ENCODE data around the gene ZNF138. TPM values are rescaled to one million over a fixed set of nuclear protein-coding genes. Genes with fewer than 3 reads are reported as not detected.
"Not testable (repeated sequence)": the region's sequence is repeated elsewhere in the genome, so short reads cannot be mapped to it uniquely, and the experiment has no call there.

Gene ZNF138
- total RNA-seq, 1 donor from 2014 or later = 5.1 TPM

DNA sequence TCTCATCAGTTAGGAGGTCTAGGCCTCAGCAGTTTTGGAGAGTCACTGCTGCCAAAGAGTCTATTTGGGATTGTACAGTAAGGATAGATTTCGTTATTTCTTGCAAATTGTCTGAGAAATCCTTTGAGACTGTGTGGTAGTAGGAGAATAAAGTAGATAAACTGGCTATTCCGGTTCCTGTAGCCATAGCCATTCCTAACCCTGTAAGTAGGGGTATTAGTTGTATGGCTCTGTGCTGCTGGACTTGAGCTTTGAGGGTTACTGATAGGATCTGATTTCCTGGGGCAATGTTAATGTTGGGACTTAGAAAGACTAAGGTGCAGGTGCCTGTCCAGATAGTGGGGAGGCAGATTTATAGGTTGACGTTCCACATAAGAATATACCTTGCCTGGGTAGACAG is 36.1 kb upstream of the ZNF138 start:
- DNase-seq = no peak
- TF ChIP-seq, protein P1, sequence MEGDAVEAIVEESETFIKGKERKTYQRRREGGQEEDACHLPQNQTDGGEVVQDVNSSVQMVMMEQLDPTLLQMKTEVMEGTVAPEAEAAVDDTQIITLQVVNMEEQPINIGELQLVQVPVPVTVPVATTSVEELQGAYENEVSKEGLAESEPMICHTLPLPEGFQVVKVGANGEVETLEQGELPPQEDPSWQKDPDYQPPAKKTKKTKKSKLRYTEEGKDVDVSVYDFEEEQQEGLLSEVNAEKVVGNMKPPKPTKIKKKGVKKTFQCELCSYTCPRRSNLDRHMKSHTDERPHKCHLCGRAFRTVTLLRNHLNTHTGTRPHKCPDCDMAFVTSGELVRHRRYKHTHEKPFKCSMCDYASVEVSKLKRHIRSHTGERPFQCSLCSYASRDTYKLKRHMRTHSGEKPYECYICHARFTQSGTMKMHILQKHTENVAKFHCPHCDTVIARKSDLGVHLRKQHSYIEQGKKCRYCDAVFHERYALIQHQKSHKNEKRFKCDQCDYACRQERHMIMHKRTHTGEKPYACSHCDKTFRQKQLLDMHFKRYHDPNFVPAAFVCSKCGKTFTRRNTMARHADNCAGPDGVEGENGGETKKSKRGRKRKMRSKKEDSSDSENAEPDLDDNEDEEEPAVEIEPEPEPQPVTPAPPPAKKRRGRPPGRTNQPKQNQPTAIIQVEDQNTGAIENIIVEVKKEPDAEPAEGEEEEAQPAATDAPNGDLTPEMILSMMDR (IDR thresholded peaks at IDR 0.05; ENCODE audit: borderline replicate concordance) = no peak
- Histone ChIP-seq H3K4me1 (no peaks in the 10 kb centered on the region), H3K27me3 (ENCODE audit: low read depth) (peaks cover 20% of the 10 kb centered on the region), H3K4me3 (no peak overlapping the region), H3K36me3 (no peaks in the 10 kb centered on the region), H3K27ac (replicated peaks) (no peak overlapping the region), H3K9me3 (replicated peaks) (no peaks in the 10 kb centered on the region)
- intact Hi-C loops (cut with micrococcal nuclease) = no loop called here

DNA sequence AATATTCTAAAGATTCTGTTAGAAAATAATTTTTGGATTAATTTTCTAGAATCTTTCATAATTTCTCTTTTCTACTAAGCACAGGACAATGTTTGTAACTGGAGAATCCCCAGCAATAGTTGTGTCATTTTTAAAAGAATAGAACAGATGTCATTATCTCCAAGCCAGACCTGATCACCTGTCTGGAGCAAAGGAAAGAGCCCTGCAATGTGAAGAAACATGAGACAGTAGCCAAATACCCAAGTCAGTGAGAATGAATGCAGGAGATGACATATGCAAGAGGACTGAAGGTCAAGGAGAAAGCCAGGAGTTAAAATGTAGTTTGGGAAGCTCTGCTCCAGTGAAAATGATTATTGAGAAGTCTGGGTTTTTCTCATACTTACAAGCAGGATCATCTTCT is 25.4 kb upstream of the ZNF138 start:
- Histone ChIP-seq H3K36me3 (no peaks in the 10 kb centered on the region), H3K27ac (replicated peaks) (no peak overlapping the region), H3K9me3 (replicated peaks) (no peaks in the 10 kb centered on the region), H3K4me3 (no peak overlapping the region), H3K27me3 (ENCODE audit: low read depth) (no peaks in the 10 kb centered on the region), H3K4me1 (no peaks in the 10 kb centered on the region)
- intact Hi-C loops (cut with micrococcal nuclease) = no loop called here
- no peak for DNase-seq
- TF ChIP-seq, protein P1 (IDR thresholded peaks at IDR 0.05; ENCODE audit: borderline replicate concordance) = no peak

DNA sequence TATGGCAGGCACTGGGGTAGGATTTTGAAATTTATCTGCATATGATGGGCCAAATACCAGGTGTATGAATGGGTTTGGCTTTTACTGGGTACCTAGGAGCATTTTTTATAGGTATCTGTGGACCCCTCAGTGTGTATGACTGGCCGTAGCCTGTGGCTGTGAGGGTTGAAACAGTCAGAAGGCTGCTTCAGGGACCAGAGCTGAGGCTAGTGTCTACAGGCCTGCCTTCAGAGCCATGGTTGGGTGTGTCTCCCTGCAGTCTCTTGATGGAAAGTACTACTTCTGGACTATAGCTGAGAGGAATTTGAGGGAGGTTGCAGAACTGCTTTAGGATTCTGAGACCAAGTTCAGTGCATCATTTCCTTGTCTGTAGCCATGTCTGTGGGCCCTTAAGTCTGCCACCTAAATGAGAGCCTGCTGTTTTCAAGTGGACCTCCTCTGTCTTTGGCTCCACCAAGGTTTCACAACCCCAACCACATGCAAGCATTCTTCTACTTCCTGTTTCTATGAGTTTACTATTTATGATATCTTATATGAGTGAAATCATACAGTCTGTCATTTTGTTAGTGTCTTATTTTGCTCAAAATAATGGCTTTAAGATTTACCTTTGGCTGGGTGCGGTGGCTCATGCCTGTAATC is 19.9 kb upstream of the ZNF138 start:
- Histone ChIP-seq H3K27me3 (ENCODE audit: low read depth) (no peaks in the 10 kb centered on the region), H3K27ac (replicated peaks) (no peak overlapping the region), H3K36me3 (no peaks in the 10 kb centered on the region), H3K9me3 (replicated peaks) (peaks cover 17% of the 10 kb centered on the region), H3K4me3 (no peak overlapping the region), H3K4me1 (no peaks in the 10 kb centered on the region)
- TF ChIP-seq, protein P1 (IDR thresholded peaks at IDR 0.05; ENCODE audit: borderline replicate concordance) = no peak
- no peak for DNase-seq
- intact Hi-C loops (cut with micrococcal nuclease) = no loop called here

DNA sequence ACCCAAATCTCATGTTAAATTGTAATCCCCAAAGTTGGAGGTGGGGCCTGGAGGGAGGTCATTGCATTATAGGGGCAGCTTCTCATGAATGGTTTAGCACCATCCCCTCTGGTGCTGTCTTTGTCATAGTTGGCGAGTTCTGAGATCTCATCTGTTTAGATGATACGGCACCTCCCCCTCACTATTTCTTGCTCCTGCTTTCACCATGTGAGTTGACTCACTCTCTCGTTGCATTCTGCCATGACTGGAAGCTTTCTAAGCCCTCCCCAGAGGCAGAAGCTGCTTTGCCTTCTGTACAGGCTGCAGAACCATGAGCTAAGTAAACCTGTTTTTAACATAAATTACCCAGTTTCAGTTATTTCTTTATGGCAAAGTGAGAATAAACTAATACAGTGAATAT is 18.9 kb upstream of the ZNF138 start:
- DNase-seq = no peak
- TF ChIP-seq, protein P1 (IDR thresholded peaks at IDR 0.05; ENCODE audit: borderline replicate concordance) = no peak
- Histone ChIP-seq H3K36me3 (no peaks in the 10 kb centered on the region), H3K27me3 (ENCODE audit: low read depth) (no peaks in the 10 kb centered on the region), H3K9me3 (replicated peaks) (peaks cover 17% of the 10 kb centered on the region), H3K4me3 (no peak overlapping the region), H3K27ac (replicated peaks) (no peak overlapping the region), H3K4me1 (no peaks in the 10 kb centered on the region)
- intact Hi-C loops (cut with micrococcal nuclease) = no loop called here

DNA sequence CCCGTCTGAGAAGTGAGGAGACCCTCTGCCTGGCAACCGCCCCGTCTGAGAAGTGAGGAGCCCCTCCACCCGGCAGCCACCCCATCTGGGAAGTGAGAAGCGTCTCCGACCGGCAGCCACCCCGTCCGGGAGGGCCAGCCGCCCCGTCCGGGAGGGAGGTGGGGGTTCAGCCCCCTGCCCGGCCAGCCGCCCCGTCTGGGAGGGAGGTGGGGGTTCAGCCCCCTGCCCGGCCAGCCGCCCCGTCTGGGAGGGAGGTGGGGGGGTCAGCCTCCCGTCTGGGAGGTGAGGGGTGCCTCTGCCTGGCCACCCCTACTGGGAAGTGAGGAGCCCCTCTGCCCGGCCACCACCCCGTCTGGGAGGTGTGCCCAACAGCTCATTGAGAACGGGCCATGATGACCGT is 9.4 kb upstream of the ZNF138 start:
- intact Hi-C loops (cut with micrococcal nuclease); H3K4me3 ChIP-seq; H3K27me3 ChIP-seq (ENCODE audit: low read depth); H3K9me3 ChIP-seq (replicated peaks); H3K4me1 ChIP-seq; H3K27ac ChIP-seq (replicated peaks); H3K36me3 ChIP-seq; DNase-seq: not testable (repeated sequence)

DNA sequence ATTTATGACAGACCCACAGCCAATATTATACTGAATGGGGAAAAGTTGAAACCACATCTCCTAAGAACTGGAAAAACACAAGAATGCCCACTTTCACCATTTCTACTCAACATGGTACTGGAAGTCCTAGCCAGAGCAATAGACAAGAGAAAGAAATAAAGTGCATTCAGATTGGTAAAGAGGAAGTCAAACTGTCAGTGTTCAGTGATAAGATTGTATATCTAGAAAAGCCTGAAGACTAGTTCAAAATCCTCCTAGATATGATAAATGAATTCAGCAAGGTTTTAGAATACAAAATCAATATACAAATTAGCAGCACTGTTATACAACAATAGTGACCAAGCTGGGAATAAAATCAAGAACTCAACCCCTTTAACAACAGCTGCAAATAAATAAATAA is 6.9 kb upstream of the ZNF138 start:
- Histone ChIP-seq H3K9me3 (replicated peaks) (no peaks in the 10 kb centered on the region), H3K27ac (replicated peaks) (no peak overlapping the region), H3K4me3 (no peak overlapping the region), H3K4me1 (no peaks in the 10 kb centered on the region), H3K36me3 (no peaks in the 10 kb centered on the region), H3K27me3 (ENCODE audit: low read depth) (peaks cover 3% of the 10 kb centered on the region)
- intact Hi-C loops (cut with micrococcal nuclease) = no loop called here
- no peak for DNase-seq
- TF ChIP-seq, protein P1 (IDR thresholded peaks at IDR 0.05; ENCODE audit: borderline replicate concordance) = no peak

DNA sequence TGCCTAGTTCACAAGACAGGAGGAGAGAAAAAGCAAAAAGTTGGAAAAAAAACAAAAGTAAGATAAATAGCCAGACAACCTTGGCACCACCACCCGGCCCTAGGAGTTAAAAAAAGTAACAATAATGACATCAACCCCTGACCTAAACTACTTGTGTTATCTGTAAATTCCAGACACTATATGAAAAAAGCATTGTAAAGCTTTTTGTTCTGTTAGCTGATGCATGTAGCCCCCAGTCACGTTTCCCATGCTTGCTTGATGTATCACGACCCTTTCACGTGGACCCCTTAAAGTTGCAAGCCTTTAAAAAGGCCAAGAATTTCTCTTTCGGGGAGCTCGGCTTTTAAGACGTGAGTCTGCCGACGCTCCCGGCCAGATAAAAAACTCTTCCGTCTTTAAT is 5.0 kb upstream of the ZNF138 start:
- intact Hi-C loops (cut with micrococcal nuclease); H3K9me3 ChIP-seq (replicated peaks); H3K27ac ChIP-seq (replicated peaks); H3K4me1 ChIP-seq; H3K4me3 ChIP-seq; H3K27me3 ChIP-seq (ENCODE audit: low read depth); DNase-seq; H3K36me3 ChIP-seq: not testable (repeated sequence)

Data from left ventricle myocardium inferior (tissue), 1 donor.